ENCODE measurements around the gene GLRX2.

GLRX2 gene

GRCh38 chr1:193111641-193112090, 6.5 kb upstream of the GLRX2 start:
- DNase-seq = peak in 1 of 2 experiments; percentile 31

GRCh38 chr1:193110864-193111263, 5.7 kb upstream of the GLRX2 start:
- DNase-seq = no peak

GRCh38 chr1:193110246-193110645, 5.0 kb upstream of the GLRX2 start:
- no peak for DNase-seq

- no peak for DNase-seq
Observed at GRCh38 chr1:193109619-193110018, 4.4 kb upstream of the GLRX2 start.

- DNase-seq = no peak
Observed at GRCh38 chr1:193108471-193108870, 3.3 kb upstream of the GLRX2 start.

- DNase-seq = no peak
Observed at GRCh38 chr1:193105821-193106177, 585 bp upstream of the GLRX2 start.

- peak in 1 of 2 experiments; percentile 41 for DNase-seq
Observed at GRCh38 chr1:193104502-193104906, 710 bp downstream of the GLRX2 start.

- DNase-seq = no peak
Observed at GRCh38 chr1:193103759-193104501, 1.3 kb downstream of the GLRX2 start.

- DNase-seq = no peak
Observed at GRCh38 chr1:193102662-193103061, 2.6 kb downstream of the GLRX2 start.

GRCh38 chr1:193094112-193094511, 11.1 kb downstream of the GLRX2 start:
- DNase-seq = no peak

GRCh38 chr1:193090865-193091264, 14.3 kb downstream of the GLRX2 start:
- no peak for DNase-seq

- DNase-seq = no peak
Observed at GRCh38 chr1:193087893-193088292, 17.3 kb downstream of the GLRX2 start.

- no peak for DNase-seq
Observed at GRCh38 chr1:193086342-193086741, 18.9 kb downstream of the GLRX2 start.

- no peak for DNase-seq
Observed at GRCh38 chr1:193085263-193085662, 20.0 kb downstream of the GLRX2 start.

GRCh38 chr1:193083365-193084088, 21.7 kb downstream of the GLRX2 start:
- DNase-seq = no peak

- DNase-seq = no peak
Observed at GRCh38 chr1:193079187-193079586, 26.0 kb downstream of the GLRX2 start.

GRCh38 chr1:193077991-193078390, 27.2 kb downstream of the GLRX2 start:
- DNase-seq = no peak

- DNase-seq = peak in 1 of 2 experiments; percentile 44
Observed at GRCh38 chr1:193070942-193071341, 34.3 kb downstream of the GLRX2 start.

GRCh38 chr1:193070386-193070753, 34.8 kb downstream of the GLRX2 start:
- DNase-seq = no peak

GRCh38 chr1:193069748-193070385, 35.3 kb downstream of the GLRX2 start:
- peak in 1 of 2 experiments; percentile 43 for DNase-seq

GRCh38 chr1:193068013-193068412, 37.2 kb downstream of the GLRX2 start:
- DNase-seq = no peak

- no peak for DNase-seq
Observed at GRCh38 chr1:193066606-193067005, 38.6 kb downstream of the GLRX2 start.

- no peak for DNase-seq
Observed at GRCh38 chr1:193065954-193066353, 39.3 kb downstream of the GLRX2 start.
